GM12865 (cell line): ENCODE results near the gene FAM241A.

Experiments
- DNase-seq: peaks from one replicate; pipeline ENCODE4 v3.0.0; 2010; ENCODE audit warnings: low read depth
- H3K4me3 ChIP-seq: 2 replicates; pipeline ENCODE4 v1.5.1; 2011; ENCODE audit warnings: mild to moderate bottlenecking, low read depth, low read length, control low read depth
- CTCF ChIP-seq: IDR thresholded peaks from 2 replicates; pipeline ENCODE4 v1.5.1; 2011; ENCODE audit warnings: low read length, control low read depth, low read depth, inconsistent platforms; ENCODE audit not compliant: insufficient read depth; ENCODE audit errors: missing control alignments

Gene FAM241A

GRCh38 chr4:112144546-112145325, 518 bp upstream of the FAM241A start:
- H3K4me3 ChIP-seq: no peak overlapping the region; the same call in 1 of the 2 replicates
- no peak for DNase-seq
- TF ChIP-seq CTCF: no peak

- peak overlapping the region; percentile 97 for H3K4me3 ChIP-seq
Measured at GRCh38 chr4:112145790-112146501, 692 bp downstream of the FAM241A start.

GRCh38 chr4:112146502-112146813, 1.2 kb downstream of the FAM241A start:
- peak overlapping the region; percentile 97 for H3K4me3 ChIP-seq
- DNase-seq: no peak
- no peak for TF ChIP-seq CTCF

More at GRCh38 chr4:112145790-112146501, 692 bp downstream of the FAM241A start:
- TF ChIP-seq CTCF: peak; percentile 10
- peak; percentile 78 for DNase-seq

- no peak for DNase-seq
- no peak for TF ChIP-seq CTCF
- H3K4me3 ChIP-seq: peak overlapping the region; percentile 97
Measured at GRCh38 chr4:112147697-112148096, 2.4 kb downstream of the FAM241A start.

- no peak overlapping the region for H3K4me3 ChIP-seq
- TF ChIP-seq CTCF: no peak
- DNase-seq: no peak
Measured at GRCh38 chr4:112150920-112151319, 5.7 kb downstream of the FAM241A start.

GRCh38 chr4:112152521-112152920, 7.3 kb downstream of the FAM241A start:
- no peak overlapping the region for H3K4me3 ChIP-seq
- TF ChIP-seq CTCF: no peak
- DNase-seq: no peak
